ENCODE data around the gene TCEAL7. TPM values are rescaled to one million over a fixed set of nuclear protein-coding genes. Genes with fewer than 3 reads are reported as not detected.
"Not testable (repeated sequence)": the region's sequence is repeated elsewhere in the genome, so short reads cannot be mapped to it uniquely, and the experiment has no call there.

Gene TCEAL7
- total RNA-seq, 1 donor from 2014 or later, result 16.4 TPM

- Mint-ChIP-seq H3K27ac (no peak overlapping the region), H3K9me3 (no peaks in the 10 kb centered on the region), H3K36me3 (no peaks in the 10 kb centered on the region), H3K4me1 (ENCODE audit: unreplicated experiment) (no peaks in the 10 kb centered on the region), H3K27me3 (peaks cover 6% of the 10 kb centered on the region), H3K4me3 (no peak overlapping the region)
- DNase-seq (ENCODE audit: extremely low spot score, unreplicated experiment), result no peak
- TF ChIP-seq CTCF (conservative IDR thresholded peaks at IDR 0.05), result no peak
Measured at GRCh38 chrX:103344606-103345005, 14.6 kb downstream of the TCEAL7 start.

DNA sequence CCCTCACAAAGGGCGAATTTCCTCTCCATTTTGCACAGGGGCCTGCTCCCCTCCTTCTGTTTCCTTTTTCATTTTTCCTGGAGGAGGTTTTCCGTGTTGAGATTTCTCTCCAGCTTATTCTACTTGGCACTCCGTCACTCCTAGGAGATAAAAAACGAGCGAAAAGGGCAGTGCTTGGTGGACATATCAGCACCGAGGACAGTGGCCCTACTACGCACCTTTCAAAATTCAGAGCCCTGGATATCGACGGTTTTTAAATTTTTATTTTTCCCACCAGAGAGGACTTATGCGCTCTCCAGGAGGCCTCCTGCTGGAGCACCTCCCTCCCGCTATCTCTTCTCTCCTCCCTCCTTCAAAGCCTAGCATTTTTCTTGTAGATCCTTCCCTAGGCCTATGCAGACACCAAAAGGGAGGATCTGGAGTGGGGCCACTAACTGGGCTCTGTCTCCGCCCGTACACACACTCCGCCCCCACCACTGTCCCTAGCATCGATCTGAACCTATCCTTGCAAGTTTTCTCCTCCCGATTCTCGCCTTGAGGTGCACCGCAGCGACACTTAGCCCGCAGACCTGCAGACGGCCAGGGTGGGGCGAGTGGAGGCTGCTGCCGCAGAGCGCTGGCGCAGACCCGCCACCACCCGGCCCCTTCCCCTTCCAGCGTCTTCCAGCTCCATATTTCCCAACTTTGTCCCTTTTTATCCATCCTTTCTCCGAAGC is 17.8 kb downstream of the TCEAL7 start:
- Mint-ChIP-seq H3K36me3 (no peaks in the 10 kb centered on the region), H3K27ac (no peak overlapping the region), H3K4me3 (no peak overlapping the region), H3K4me1 (ENCODE audit: unreplicated experiment) (no peaks in the 10 kb centered on the region), H3K9me3 (no peaks in the 10 kb centered on the region), H3K27me3 (peaks cover 6% of the 10 kb centered on the region)
- TF ChIP-seq CTCF (conservative IDR thresholded peaks at IDR 0.05), result no peak
- DNase-seq (ENCODE audit: extremely low spot score, unreplicated experiment), result no peak

GRCh38 chrX:103356130-103356798 is 26.2 kb downstream of the TCEAL7 start, which contains the start of gene TCEAL9:
Gene TCEAL9 (plus strand): TSS chrX:103356506. CDS start chrX:103357685, 1,179 bp downstream.
- Mint-ChIP-seq H3K4me3 (peak within 1 kb of the TSS; percentile 98), H3K4me1 (ENCODE audit: unreplicated experiment) (peaks cover 3% of the 10 kb centered on the region), H3K36me3 (peaks cover 13% of the 10 kb centered on the region), H3K9me3 (no peaks in the 10 kb centered on the region), H3K27me3 (no peaks in the 10 kb centered on the region), H3K27ac (peak within 1 kb of the TSS; percentile 98)
- no peak for TF ChIP-seq CTCF (conservative IDR thresholded peaks at IDR 0.05)
- DNase-seq (ENCODE audit: extremely low spot score, unreplicated experiment), result no peak

- no peak for TF ChIP-seq CTCF (conservative IDR thresholded peaks at IDR 0.05)
- Mint-ChIP-seq H3K4me1 (ENCODE audit: unreplicated experiment) (peaks cover 3% of the 10 kb centered on the region), H3K9me3 (no peaks in the 10 kb centered on the region), H3K27ac (peak overlapping the region; percentile 98), H3K36me3 (peaks cover 13% of the 10 kb centered on the region), H3K4me3 (peak overlapping the region; percentile 98), H3K27me3 (no peaks in the 10 kb centered on the region)
- no peak for DNase-seq (ENCODE audit: extremely low spot score, unreplicated experiment)
Measured at GRCh38 chrX:103356858-103357257, 26.8 kb downstream of the TCEAL7 start.

DNA sequence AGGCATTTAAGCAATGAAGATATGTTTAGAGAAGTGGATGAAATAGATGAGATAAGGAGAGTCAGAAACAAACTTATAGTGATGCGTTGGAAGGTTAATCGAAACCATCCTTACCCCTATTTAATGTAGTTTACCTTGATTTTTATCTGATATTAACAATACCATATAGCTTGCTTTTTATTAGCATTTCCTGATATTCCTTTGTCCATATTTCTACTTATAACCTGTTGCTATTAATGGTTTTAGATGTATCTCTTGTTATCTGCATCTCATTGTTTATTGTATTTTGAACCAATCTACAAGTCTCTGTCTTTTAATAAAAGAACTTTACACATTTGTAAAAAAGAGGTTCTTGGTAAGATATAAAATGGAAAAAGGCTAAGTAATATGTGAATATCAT is 27.8 kb downstream of the TCEAL7 start:
- H3K4me3 Mint-ChIP-seq, result peak overlapping the region; percentile 98
- H3K27me3 Mint-ChIP-seq, result no peaks in the 10 kb centered on the region
- TF ChIP-seq CTCF (conservative IDR thresholded peaks at IDR 0.05), result no peak
- peaks cover 13% of the 10 kb centered on the region for H3K36me3 Mint-ChIP-seq
- no peak overlapping the region for H3K27ac Mint-ChIP-seq
- peaks cover 3% of the 10 kb centered on the region for H3K4me1 Mint-ChIP-seq (ENCODE audit: unreplicated experiment)
- no peaks in the 10 kb centered on the region for H3K9me3 Mint-ChIP-seq
- no peak for DNase-seq (ENCODE audit: extremely low spot score, unreplicated experiment)

- peak overlapping the region; percentile 73 for H3K4me3 Mint-ChIP-seq
- peaks cover 13% of the 10 kb centered on the region for H3K36me3 Mint-ChIP-seq
- not testable (repeated sequence) for DNase-seq (ENCODE audit: extremely low spot score, unreplicated experiment); H3K4me1 Mint-ChIP-seq (ENCODE audit: unreplicated experiment); H3K9me3 Mint-ChIP-seq; H3K27me3 Mint-ChIP-seq
- peak overlapping the region; percentile 9 for H3K27ac Mint-ChIP-seq
Measured at GRCh38 chrX:103359605-103360004, 29.6 kb downstream of the TCEAL7 start.

Measured in type B pancreatic cell (in vitro differentiated cells).